GM18951 (cell line): ENCODE data around the gene PRKAR1B.

ENCODE experiments used
- POLR2A ChIP-seq: IDR thresholded peaks from 4 replicates; pipeline ENCODE4 v1.6.1; 2011; ENCODE audit warnings: mild to moderate bottlenecking; ENCODE audit not compliant: insufficient read length, insufficient read depth; ENCODE audit errors: extremely low read depth
- in situ Hi-C: fragments of 300-500 bp; cut with MboI; formaldehyde crosslinking; loops from one replicate; pipeline ENCODE4 v1.12.0; 2022; ENCODE audit warnings: low sequenced_read_pairs, mixed read lengths, inconsistent platforms; ENCODE audit not compliant: unreplicated experiment

Gene PRKAR1B

GRCh38 chr7:730501-731439, 3.7 kb upstream of the PRKAR1B start:
- in situ Hi-C loops, result no loop called here
- no peak for TF ChIP-seq POLR2A

DNA sequence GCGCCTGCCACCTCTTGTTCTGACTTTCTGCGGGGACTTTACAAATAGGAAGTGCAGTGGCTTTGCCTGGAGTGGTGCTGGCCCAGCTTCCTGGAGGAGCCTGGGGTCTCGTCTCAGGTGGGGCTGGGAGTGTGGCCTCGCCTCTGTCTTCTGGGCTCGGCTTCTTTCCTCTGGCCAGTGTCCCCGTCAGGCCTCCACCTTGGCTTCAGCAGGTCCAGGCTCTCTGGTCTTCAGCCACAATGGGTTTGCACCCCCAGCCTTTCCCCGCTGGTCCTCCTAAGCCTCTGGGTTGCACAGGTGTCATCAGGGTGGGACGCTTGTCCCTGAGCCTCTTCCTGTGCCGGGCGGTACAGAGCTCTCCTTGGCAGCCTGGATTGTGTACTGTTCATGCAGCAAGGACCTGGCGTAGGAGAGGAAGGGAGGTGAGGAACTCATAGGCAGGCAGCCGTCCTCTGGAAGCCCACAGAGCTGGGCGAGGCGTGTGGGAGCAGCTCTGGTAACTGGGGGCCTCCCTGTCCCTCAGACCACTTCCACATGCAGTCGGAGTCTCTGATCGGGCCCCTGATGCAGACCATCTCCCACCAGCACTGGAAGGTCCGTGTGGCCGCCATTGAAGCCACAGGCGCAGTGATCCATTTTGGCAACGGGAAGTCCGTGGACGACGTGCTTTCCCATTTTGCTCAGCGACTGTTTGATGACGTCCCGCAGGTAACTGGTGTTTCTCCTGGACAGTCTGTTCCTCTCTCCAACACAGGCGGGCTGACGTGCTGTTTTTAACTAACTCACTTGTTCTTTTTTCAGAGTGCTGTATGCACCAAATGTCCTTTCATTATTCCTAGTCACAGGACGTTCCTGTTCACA, 2.3 kb upstream of the PRKAR1B start:
- TF ChIP-seq POLR2A, result no peak
- in situ Hi-C loops, result no loop called here

DNA sequence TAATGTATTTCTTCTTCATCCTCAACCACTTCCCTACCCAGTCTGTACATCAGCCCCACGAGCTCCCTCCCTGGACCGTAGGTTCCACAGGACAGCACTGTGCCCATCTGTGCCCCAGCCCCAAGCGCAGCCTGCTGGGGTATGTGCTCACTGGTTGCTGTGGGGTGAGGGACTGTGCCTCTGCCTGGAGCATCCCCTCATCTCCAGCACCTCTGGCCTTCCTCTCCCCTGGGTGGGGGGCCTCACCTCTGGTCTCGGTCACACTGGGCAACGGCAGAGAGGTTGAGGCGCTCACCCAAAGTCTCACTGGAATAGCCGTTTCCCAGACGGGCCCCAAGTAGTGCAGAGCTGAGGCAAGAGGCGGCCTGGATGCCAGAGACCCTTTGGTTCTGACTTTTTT, 1.5 kb upstream of the PRKAR1B start:
- no peak for TF ChIP-seq POLR2A
- in situ Hi-C loops, result no loop called here

- in situ Hi-C loops, result no loop called here
- no peak for TF ChIP-seq POLR2A
These were observed 852 bp upstream of the PRKAR1B start for GRCh38 chr7:727806-728460.

DNA sequence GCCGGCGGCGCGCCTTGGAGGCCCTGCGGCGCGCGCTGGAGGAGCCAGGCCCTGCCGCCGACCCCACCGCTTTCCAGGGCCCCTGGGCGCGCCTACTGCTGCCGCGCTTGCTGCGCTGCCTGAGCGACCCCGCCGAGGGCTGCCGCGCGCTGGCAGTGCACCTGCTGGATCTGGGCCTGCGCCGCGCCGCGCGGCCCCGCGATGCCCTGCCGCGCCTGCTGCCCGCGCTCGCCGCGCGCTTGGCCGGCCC, 302 bp downstream of the PRKAR1B start:
- TF ChIP-seq POLR2A, result no peak
- in situ Hi-C loops, result no loop called here

- in situ Hi-C loops, result no loop called here
- TF ChIP-seq POLR2A, result peak; percentile 60
These were observed 812 bp downstream of the PRKAR1B start, which contains the start of gene DNAAF5 for GRCh38 chr7:726084-726853. Gene DNAAF5 (plus strand): TSS chr7:726699. CDS start chr7:726721, 22 bp downstream.

- in situ Hi-C loops, result no loop called here
- no peak for TF ChIP-seq POLR2A
These were observed 1.7 kb downstream of the PRKAR1B start for GRCh38 chr7:725223-726005.

GRCh38 chr7:724298-724697, 2.8 kb downstream of the PRKAR1B start:
- in situ Hi-C loops, result no loop called here
- no peak for TF ChIP-seq POLR2A

GRCh38 chr7:723541-723940, 3.5 kb downstream of the PRKAR1B start:
- in situ Hi-C loops, result no loop called here
- TF ChIP-seq POLR2A, result no peak

- in situ Hi-C loops, result no loop called here
- TF ChIP-seq POLR2A, result no peak
These were observed 5.3 kb downstream of the PRKAR1B start for GRCh38 chr7:721619-722248.

GRCh38 chr7:716636-717035, 10.4 kb downstream of the PRKAR1B start:
- in situ Hi-C loops, result no loop called here
- TF ChIP-seq POLR2A, result no peak
